HepG2 (cell line): ENCODE measurements around the gene SLC22A4. TPM values are rescaled to one million over a fixed set of nuclear protein-coding genes. Genes with fewer than 3 reads are reported as not detected.

Experiments
- ATAC-seq: fragments of 200-7000 bp; cut with Tn5 transposase; 3 replicates; pipeline ENCODE4 v1.9.1; 2020; ENCODE audit warnings: mild to moderate bottlenecking, moderate library complexity
- BruUV-seq: library from RNA; stranded (reverse); fragments of 400-500 nt; replicated peaks from 2 replicates; lab custom pipeline; 2021; lab: Mats Ljungman, UMichigan
- CTCF ChIA-PET: fragments of 300-600 bp; formaldehyde crosslinking; extraction: SDS; loops from one replicate; lab custom pipeline; 2021; ENCODE audit warnings: low total read pairs, inconsistent platforms, low intra/inter-chr PET ratio; lab: Yijun Ruan, JAX
- POLR2A ChIA-PET: fragments of 350-600 bp; sonication (Branson Sonifier 250); formaldehyde crosslinking; loops from one replicate; lab custom pipeline; 2020; ENCODE audit warnings: antibody characterized with exemption, inconsistent platforms; lab: Yijun Ruan, JAX
- DNase-seq: peaks from one replicate; pipeline ENCODE4 v3.0.0-alpha.2; 2015; ENCODE audit warnings: low spot score
- FAIRE-seq: peaks from 3 replicates; lab custom pipeline; 2011; peaks lifted over from hg19 to GRCh38; lab: Jason Lieb, UNC
- H2AFZ ChIP-seq: one replicate; pipeline ENCODE4 v1.6.1; 2011; ENCODE audit warnings: low read length, inconsistent platforms
- H3K27ac ChIP-seq: fragments of 300-600 bp; 3 replicates; pipeline ENCODE4 v1.8.0; 2011; ENCODE audit warnings: mixed run types, mild to moderate bottlenecking, mixed read lengths, low read length, inconsistent platforms; ENCODE audit not compliant: insufficient read depth; ENCODE audit errors: extremely low read length
- H3K27me3 ChIP-seq, 2 experiments: fragments of 200-600 bp in 1 of 2; 2 replicates in 1 of 2; 3 replicates in 1 of 2; pipeline versions ENCODE4 v1.6.0 to v1.8.0; 2011; ENCODE audit warnings: low read length in 2 of 2, mild to moderate bottlenecking in 2 of 2, moderate library complexity in 2 of 2, inconsistent platforms in 1 of 2; ENCODE audit not compliant: insufficient read depth in 2 of 2, control insufficient read depth in 1 of 2
- H3K36me3 ChIP-seq, 2 experiments: fragments of 200-600 bp in 1 of 2; replicated peaks in 1 of 2; 2 replicates in 1 of 2; 3 replicates in 1 of 2; pipeline versions ENCODE4 v1.5.1 to v1.8.0; 2011; ENCODE audit warnings: low read length in 2 of 2, inconsistent platforms in 1 of 2; ENCODE audit not compliant: insufficient read depth in 2 of 2, control insufficient read depth in 1 of 2
- H3K4me1 ChIP-seq: 2 replicates; pipeline ENCODE4 v1.5.1; 2012; ENCODE audit warnings: low read length, inconsistent platforms; ENCODE audit not compliant: insufficient read depth
- H3K4me2 ChIP-seq: 2 replicates; pipeline ENCODE4 v1.6.0; 2011; ENCODE audit warnings: low read depth, low read length, inconsistent platforms
- H3K4me3 ChIP-seq, 3 experiments: fragments of 200-600 bp in 1 of 3; sonication (generic), shearing (Covaris generic) in 1 of 3; replicated peaks in 1 of 3; 2 replicates each; pipeline ENCODE4 v1.5.1; 2011 to 2016; ENCODE audit warnings: low read length in 3 of 3, inconsistent platforms in 2 of 3, low read depth in 2 of 3, mild to moderate bottlenecking in 2 of 3, control low read depth in 1 of 3, mixed read lengths in 1 of 3; ENCODE audit not compliant: insufficient read depth in 1 of 3
- H3K79me2 ChIP-seq: one replicate; pipeline ENCODE4 v1.6.1; 2011; ENCODE audit warnings: low read length, inconsistent platforms; ENCODE audit not compliant: insufficient read depth
- H3K9ac ChIP-seq: 2 replicates; pipeline ENCODE4 v1.6.0; 2011; ENCODE audit warnings: mild to moderate bottlenecking, low read depth, low read length, inconsistent platforms; ENCODE audit not compliant: insufficient read depth
- H3K9me3 ChIP-seq: 2 replicates; pipeline ENCODE4 v1.5.1; 2012; ENCODE audit warnings: mild to moderate bottlenecking, low read length
- H4K20me1 ChIP-seq: 2 replicates; pipeline ENCODE4 v1.6.0; 2011; ENCODE audit warnings: inconsistent platforms, mild to moderate bottlenecking, low read length, moderate library complexity; ENCODE audit not compliant: insufficient read depth
- ARNT2 ChIP-seq: sonication (generic); formaldehyde crosslinking; IDR thresholded peaks from 2 replicates; pipeline ENCODE4 v1.8.0; 2022; ENCODE audit warnings: mild to moderate bottlenecking, low read depth, missing genetic modification reagents, moderate library complexity
- ATF7-NPFF ChIP-seq: sonication (generic); formaldehyde crosslinking; IDR thresholded peaks from 2 replicates; pipeline ENCODE4 v1.8.1; 2023; ENCODE audit warnings: mild to moderate bottlenecking, low read depth, missing genetic modification reagents, moderate library complexity
- CAMTA2 ChIP-seq: sonication (generic); formaldehyde crosslinking; IDR thresholded peaks from 2 replicates; pipeline ENCODE4 v1.4.0; 2020; ENCODE audit warnings: mild to moderate bottlenecking, missing genetic modification reagents, borderline replicate concordance
- CCDC6 ChIP-seq: sonication (generic); formaldehyde crosslinking; IDR thresholded peaks from 2 replicates; pipeline ENCODE4 v1.8.1; 2022; ENCODE audit warnings: mild to moderate bottlenecking, missing genetic modification reagents, moderate library complexity
- CEBPG ChIP-seq: IDR thresholded peaks from 2 replicates; pipeline ENCODE4 v1.6.1; 2016
- MED8 ChIP-seq: sonication (generic); formaldehyde crosslinking; IDR thresholded peaks from 2 replicates; pipeline ENCODE4 v1.8.1; 2023; ENCODE audit warnings: mild to moderate bottlenecking, missing genetic modification reagents; ENCODE audit not compliant: insufficient replicate concordance
- MYC ChIP-seq: sonication (generic); formaldehyde crosslinking; IDR thresholded peaks from 2 replicates; pipeline ENCODE4 v1.9.0; 2021; ENCODE audit warnings: missing genetic modification reagents, borderline replicate concordance
- PRPF4 ChIP-seq: fragments of 200-400 bp; formaldehyde crosslinking; IDR thresholded peaks from 2 replicates; pipeline ENCODE4 v1.6.1; 2016; ENCODE audit warnings: low read length, low read depth; ENCODE audit not compliant: poor library complexity, severe bottlenecking
- TAF1 ChIP-seq: sonication (generic); formaldehyde crosslinking; IDR thresholded peaks from 2 replicates; pipeline ENCODE4 v1.4.0; 2020; ENCODE audit warnings: missing genetic modification reagents
- THYN1 ChIP-seq: sonication (generic); formaldehyde crosslinking; IDR thresholded peaks from 2 replicates; pipeline ENCODE4 v1.8.1; 2023; ENCODE audit warnings: low read depth, mild to moderate bottlenecking, moderate library complexity, missing genetic modification reagents, borderline replicate concordance
- WIZ ChIP-seq: sonication (generic); formaldehyde crosslinking; IDR thresholded peaks from 2 replicates; pipeline ENCODE4 v1.5.1; 2020; ENCODE audit warnings: mild to moderate bottlenecking, missing genetic modification reagents
- ZBTB8A ChIP-seq: sonication (generic); formaldehyde crosslinking; IDR thresholded peaks from 2 replicates; pipeline ENCODE4 v1.4.0; 2020; ENCODE audit warnings: mild to moderate bottlenecking, low read depth, missing genetic modification reagents, borderline replicate concordance
- ZNF329 ChIP-seq: sonication (generic); formaldehyde crosslinking; IDR thresholded peaks from 2 replicates; pipeline ENCODE4 v1.9.0; 2021; ENCODE audit warnings: low read depth, mild to moderate bottlenecking, missing genetic modification reagents
- ZNF709 ChIP-seq: sonication (generic); formaldehyde crosslinking; IDR thresholded peaks from 2 replicates; pipeline ENCODE4 v1.5.0; 2020; ENCODE audit warnings: mild to moderate bottlenecking, missing genetic modification reagents
- ZNF816 ChIP-seq: sonication (generic); formaldehyde crosslinking; IDR thresholded peaks from 2 replicates; pipeline ENCODE4 v1.8.0; 2022; ENCODE audit warnings: missing genetic modification reagents, mild to moderate bottlenecking, borderline replicate concordance
- WGBS: methylation state at CpG from one replicate; pipeline ENCODE4 v1.1.6; 2017; ENCODE audit warnings: low lambda C conversion rate; 5-methylcytosine and 5-hydroxymethylcytosine counted together
- in situ Hi-C: cut with HindIII; loops from 2 replicates; pipeline ENCODE4 v1.10.0; 2017; ENCODE audit warnings: low pct_unique_long_range_greater_than_20kb; ENCODE audit not compliant: extremely low pct_ligation_motif_present
- intact Hi-C: fragments of 100-400 bp; cut with micrococcal nuclease; formaldehyde crosslinking; loops from one replicate; pipeline ENCODE4 v1.10.0; 2022; ENCODE audit not compliant: unreplicated experiment
- polyA plus RNA-seq, 8 experiments: library from polyadenylated mRNA; depleted of rRNA in 3 of 8; stranded (reverse) in 7 of 8; unstranded in 1 of 8; fragments of >200 nt; fragmentation: Illumina TruSeq in 4 of 8; extraction: Trizol in 4 of 8; gene quantifications; 2 replicates each; pipeline versions ENCODE4 v1.2.1 to v1.2.3, GENCODE V29; 2011 to 2016; ENCODE audit warnings: low read depth in 4 of 8, missing spikeins in 1 of 8, mixed read lengths in 1 of 8; ENCODE audit not compliant: insufficient read depth in 1 of 8
- total RNA-seq, 5 experiments: library from RNA; depleted of rRNA; stranded (reverse); fragments of >200 nt; fragmentation: Illumina TruSeq; extraction: Trizol; gene quantifications; 2 replicates each; pipeline ENCODE4 v1.2.3, GENCODE V29; 2016; ENCODE audit warnings: low read depth in 1 of 5
- TF ChIP-seq, protein P1 (sequence below): sonication (generic); formaldehyde crosslinking; IDR thresholded peaks from 2 replicates; pipeline ENCODE4 v1.5.1; 2020; ENCODE audit warnings: missing genetic modification reagents, mild to moderate bottlenecking, borderline replicate concordance
- TF ChIP-seq, protein P2 (sequence below): sonication (generic); formaldehyde crosslinking; IDR thresholded peaks from 2 replicates; pipeline ENCODE4 v1.5.0; 2020; ENCODE audit warnings: missing genetic modification reagents
- TF ChIP-seq, protein P3 (sequence below): sonication (generic); formaldehyde crosslinking; IDR thresholded peaks from 2 replicates; pipeline ENCODE4 v1.4.0; 2020; ENCODE audit warnings: missing genetic modification reagents

SLC22A4 gene
- total and polyA plus RNA-seq, 2 of the 13 experiments (the other 11 are each of a cell fraction or from before 2014, with no cell fraction given), result 0.33 to 0.62 TPM

DNA sequence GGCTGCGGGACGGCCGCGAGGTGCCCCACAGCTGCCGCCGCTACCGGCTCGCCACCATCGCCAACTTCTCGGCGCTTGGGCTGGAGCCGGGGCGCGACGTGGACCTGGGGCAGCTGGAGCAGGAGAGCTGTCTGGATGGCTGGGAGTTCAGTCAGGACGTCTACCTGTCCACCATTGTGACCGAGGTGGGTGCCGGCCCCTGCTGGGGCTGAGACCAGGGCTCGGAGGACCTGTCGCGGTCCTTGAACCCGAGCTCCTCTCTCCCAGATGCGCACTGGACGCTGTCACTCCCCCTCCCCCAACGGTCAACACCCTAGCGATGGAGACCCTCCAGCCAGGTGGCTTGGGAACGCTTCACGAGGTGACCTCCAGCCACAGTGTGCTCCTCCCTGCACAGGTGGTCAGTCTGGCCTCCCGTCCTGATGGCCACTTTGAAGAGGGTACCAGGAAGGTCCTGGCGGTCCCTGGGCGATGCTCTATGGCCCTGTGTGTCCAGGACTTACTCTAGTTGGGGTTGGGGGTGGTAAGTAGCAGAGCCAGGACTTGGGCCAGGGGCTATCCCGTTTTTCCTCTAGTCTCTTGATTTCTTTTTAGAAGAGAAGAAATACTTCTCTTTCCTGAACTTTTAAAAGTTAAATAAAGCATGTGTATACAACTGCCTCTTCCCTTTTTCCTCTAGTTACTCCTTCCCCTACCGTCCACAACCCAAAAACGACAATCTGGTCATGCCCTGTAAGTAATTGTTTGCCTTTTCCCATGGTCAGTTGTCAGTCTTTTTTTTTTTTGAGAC lies 76.2 kb downstream of the SLC22A4 start:
- peak overlapping the region; percentile 99 for H3K4me2 ChIP-seq
- H3K9ac ChIP-seq, result peak overlapping the region; percentile 86
- no peaks in the 10 kb centered on the region; a peak in 2 of 5 replicates for H3K36me3 ChIP-seq
- no TSS peak for BruUV-seq
- peak overlapping the region; percentile 1 for H2AFZ ChIP-seq
- POLR2A ChIA-PET, result interaction anchor here (1.0 to 2.4 kb wide), 11 partner anchors 8 to 143 kb away, joined by 3 to 51 read pairs (median 5); partner anchors contain the start of genes P4HA2 and SLC22A4
- peak overlapping the region; percentile 91 for H3K27ac ChIP-seq
- CTCF ChIA-PET, result no interaction called here
- H3K27me3 ChIP-seq, result no peaks in the 10 kb centered on the region
- peaks cover 3% of the 10 kb centered on the region for H3K79me2 ChIP-seq
- no peak for FAIRE-seq
- H4K20me1 ChIP-seq, result no peaks in the 10 kb centered on the region
- intact Hi-C loops, result no loop called here
- H3K4me3 ChIP-seq, result peak overlapping the region; percentile 71 to 84 (median 77)
- peaks cover 40% of the 10 kb centered on the region for H3K4me1 ChIP-seq
- no peak for DNase-seq
- ATAC-seq, result peak; percentile 37
- WGBS, result 22% methylated on average over 5 of the region's 34 CpGs
- no peaks in the 10 kb centered on the region for H3K9me3 ChIP-seq
- in situ Hi-C loops, result no loop called here
- TF ChIP-seq TAF1 (peak; percentile 11; the same call in 1 of the 2 replicates), MYC (CRISPR knock-in tag) (no peak), ZBTB8A (no peak), PRPF4 (no peak), ATF7-NPFF (CRISPR knock-in tag) (no peak; the same call in none of the 2 replicates), ZNF709 (peak; percentile 26; the same call in 1 of the 2 replicates), THYN1 (CRISPR knock-in tag) (no peak), ARNT2 (0 out of 2 replicates have a peak, but pooled peaks have one; percentile 8), ZNF816 (CRISPR knock-in tag) (no peak), ZNF329 (CRISPR knock-in tag) (no peak), CAMTA2 (CRISPR knock-in tag) (no peak), CEBPG (0 out of 2 replicates have a peak, but pooled peaks have one; percentile 0), MED8 (no peak), WIZ (CRISPR knock-in tag) (no peak), CCDC6 (CRISPR knock-in tag) (no peak)
- TF ChIP-seq, protein P1, sequence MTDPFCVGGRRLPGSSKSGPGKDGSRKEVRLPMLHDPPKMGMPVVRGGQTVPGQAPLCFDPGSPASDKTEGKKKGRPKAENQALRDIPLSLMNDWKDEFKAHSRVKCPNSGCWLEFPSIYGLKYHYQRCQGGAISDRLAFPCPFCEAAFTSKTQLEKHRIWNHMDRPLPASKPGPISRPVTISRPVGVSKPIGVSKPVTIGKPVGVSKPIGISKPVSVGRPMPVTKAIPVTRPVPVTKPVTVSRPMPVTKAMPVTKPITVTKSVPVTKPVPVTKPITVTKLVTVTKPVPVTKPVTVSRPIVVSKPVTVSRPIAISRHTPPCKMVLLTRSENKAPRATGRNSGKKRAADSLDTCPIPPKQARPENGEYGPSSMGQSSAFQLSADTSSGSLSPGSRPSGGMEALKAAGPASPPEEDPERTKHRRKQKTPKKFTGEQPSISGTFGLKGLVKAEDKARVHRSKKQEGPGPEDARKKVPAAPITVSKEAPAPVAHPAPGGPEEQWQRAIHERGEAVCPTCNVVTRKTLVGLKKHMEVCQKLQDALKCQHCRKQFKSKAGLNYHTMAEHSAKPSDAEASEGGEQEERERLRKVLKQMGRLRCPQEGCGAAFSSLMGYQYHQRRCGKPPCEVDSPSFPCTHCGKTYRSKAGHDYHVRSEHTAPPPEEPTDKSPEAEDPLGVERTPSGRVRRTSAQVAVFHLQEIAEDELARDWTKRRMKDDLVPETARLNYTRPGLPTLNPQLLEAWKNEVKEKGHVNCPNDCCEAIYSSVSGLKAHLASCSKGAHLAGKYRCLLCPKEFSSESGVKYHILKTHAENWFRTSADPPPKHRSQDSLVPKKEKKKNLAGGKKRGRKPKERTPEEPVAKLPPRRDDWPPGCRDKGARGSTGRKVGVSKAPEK, result no peak
- TF ChIP-seq, protein P2, sequence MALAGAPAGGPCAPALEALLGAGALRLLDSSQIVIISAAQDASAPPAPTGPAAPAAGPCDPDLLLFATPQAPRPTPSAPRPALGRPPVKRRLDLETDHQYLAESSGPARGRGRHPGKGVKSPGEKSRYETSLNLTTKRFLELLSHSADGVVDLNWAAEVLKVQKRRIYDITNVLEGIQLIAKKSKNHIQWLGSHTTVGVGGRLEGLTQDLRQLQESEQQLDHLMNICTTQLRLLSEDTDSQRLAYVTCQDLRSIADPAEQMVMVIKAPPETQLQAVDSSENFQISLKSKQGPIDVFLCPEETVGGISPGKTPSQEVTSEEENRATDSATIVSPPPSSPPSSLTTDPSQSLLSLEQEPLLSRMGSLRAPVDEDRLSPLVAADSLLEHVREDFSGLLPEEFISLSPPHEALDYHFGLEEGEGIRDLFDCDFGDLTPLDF (CRISPR knock-in tag), result no peak
- TF ChIP-seq, protein P3, sequence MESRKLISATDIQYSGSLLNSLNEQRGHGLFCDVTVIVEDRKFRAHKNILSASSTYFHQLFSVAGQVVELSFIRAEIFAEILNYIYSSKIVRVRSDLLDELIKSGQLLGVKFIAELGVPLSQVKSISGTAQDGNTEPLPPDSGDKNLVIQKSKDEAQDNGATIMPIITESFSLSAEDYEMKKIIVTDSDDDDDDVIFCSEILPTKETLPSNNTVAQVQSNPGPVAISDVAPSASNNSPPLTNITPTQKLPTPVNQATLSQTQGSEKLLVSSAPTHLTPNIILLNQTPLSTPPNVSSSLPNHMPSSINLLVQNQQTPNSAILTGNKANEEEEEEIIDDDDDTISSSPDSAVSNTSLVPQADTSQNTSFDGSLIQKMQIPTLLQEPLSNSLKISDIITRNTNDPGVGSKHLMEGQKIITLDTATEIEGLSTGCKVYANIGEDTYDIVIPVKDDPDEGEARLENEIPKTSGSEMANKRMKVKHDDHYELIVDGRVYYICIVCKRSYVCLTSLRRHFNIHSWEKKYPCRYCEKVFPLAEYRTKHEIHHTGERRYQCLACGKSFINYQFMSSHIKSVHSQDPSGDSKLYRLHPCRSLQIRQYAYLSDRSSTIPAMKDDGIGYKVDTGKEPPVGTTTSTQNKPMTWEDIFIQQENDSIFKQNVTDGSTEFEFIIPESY (CRISPR knock-in tag), result no peak
